Subcutaneous abdominal adipose tissue (tissue), 5 donors: ENCODE measurements around the gene VPS26C.

Experiments
- H3K27ac ChIP-seq: one replicate; pipeline ENCODE4 v1.7.0; 2013; ENCODE audit warnings: low read depth, mild to moderate bottlenecking, inconsistent platforms, low read length, moderate library complexity
- H3K27me3 ChIP-seq, 5 donors: one replicate each; pipeline ENCODE4 v1.7.0; 2013; ENCODE audit warnings: low read length in 5 of 5, inconsistent platforms in 1 of 5; ENCODE audit not compliant: control insufficient read depth in 5 of 5, insufficient read depth in 4 of 5
- H3K36me3 ChIP-seq, 5 donors: one replicate each; pipeline ENCODE4 v1.7.0; 2013; ENCODE audit warnings: low read length in 5 of 5; ENCODE audit not compliant: control insufficient read depth in 5 of 5, insufficient read depth in 5 of 5
- H3K4me1 ChIP-seq, 5 donors: one replicate each; pipeline ENCODE4 v1.7.0; 2013; ENCODE audit warnings: low read length in 5 of 5, mild to moderate bottlenecking in 3 of 5, moderate library complexity in 1 of 5; ENCODE audit not compliant: control insufficient read depth in 5 of 5, insufficient read depth in 5 of 5
- H3K4me3 ChIP-seq, 5 donors: one replicate each; pipeline ENCODE4 v1.7.0; 2013; ENCODE audit warnings: low read length in 5 of 5, low read depth in 1 of 5
- H3K9ac ChIP-seq, 5 donors: one replicate each; pipeline ENCODE4 v1.7.0; 2013; ENCODE audit warnings: low read length in 5 of 5, mild to moderate bottlenecking in 4 of 5, moderate library complexity in 3 of 5
- H3K9me3 ChIP-seq, 5 donors: one replicate each; pipeline ENCODE4 v1.7.0; 2013; ENCODE audit warnings: low read length in 5 of 5; ENCODE audit not compliant: control insufficient read depth in 5 of 5
- donor health status: healthy.
- donor health status: healthy.
- donor health status: healthy.
- donor health status: healthy.
- donor health status: healthy.

The VPS26C gene

GRCh38 chr21:37248298-37248697, 18.8 kb downstream of the VPS26C start:
- H3K4me3 ChIP-seq = no peak overlapping the region
- H3K36me3 ChIP-seq = peaks cover 0 to 2% (median 0%) of the 10 kb centered on the region in 5 donors
- no peak overlapping the region for H3K27ac ChIP-seq
- no peaks in the 10 kb centered on the region for H3K9me3 ChIP-seq
- peaks cover 0 to 8% (median 4%) of the 10 kb centered on the region in 5 donors for H3K4me1 ChIP-seq
- no peaks in the 10 kb centered on the region for H3K27me3 ChIP-seq
- no peak overlapping the region for H3K9ac ChIP-seq

- H3K4me1 ChIP-seq = peaks cover 0 to 8% (median 0%) of the 10 kb centered on the region in 5 donors
- H3K4me3 ChIP-seq = no peak overlapping the region
- H3K9me3 ChIP-seq = no peaks in the 10 kb centered on the region
- peaks cover 0 to 11% (median 5%) of the 10 kb centered on the region in 5 donors for H3K36me3 ChIP-seq
- no peak overlapping the region for H3K27ac ChIP-seq
- no peak overlapping the region for H3K9ac ChIP-seq
- H3K27me3 ChIP-seq = no peaks in the 10 kb centered on the region
Observed at GRCh38 chr21:37245151-37245550, 22.0 kb downstream of the VPS26C start.

- H3K27me3 ChIP-seq = no peaks in the 10 kb centered on the region
- H3K4me1 ChIP-seq = peaks cover 0 to 8% (median 0%) of the 10 kb centered on the region in 5 donors
- H3K9ac ChIP-seq = no peak overlapping the region
- no peaks in the 10 kb centered on the region for H3K9me3 ChIP-seq
- no peak overlapping the region for H3K4me3 ChIP-seq
- H3K27ac ChIP-seq = no peak overlapping the region
- H3K36me3 ChIP-seq = peaks cover 0 to 11% (median 9%) of the 10 kb centered on the region in 5 donors
Observed at GRCh38 chr21:37244501-37245095, 22.5 kb downstream of the VPS26C start.

GRCh38 chr21:37243961-37244360, 23.2 kb downstream of the VPS26C start:
- Histone ChIP-seq H3K9me3 (no peaks in the 10 kb centered on the region), H3K9ac (no peak overlapping the region), H3K36me3 (peaks cover 3 to 17% (median 11%) of the 10 kb centered on the region in 5 donors), H3K27ac (no peak overlapping the region), H3K4me3 (no peak overlapping the region), H3K27me3 (no peaks in the 10 kb centered on the region), H3K4me1 (peaks cover 0 to 8% (median 0%) of the 10 kb centered on the region in 5 donors)

GRCh38 chr21:37241426-37241825, 25.7 kb downstream of the VPS26C start:
- Histone ChIP-seq H3K4me3 (no peak overlapping the region), H3K9me3 (no peaks in the 10 kb centered on the region), H3K9ac (no peak overlapping the region), H3K27me3 (no peaks in the 10 kb centered on the region), H3K27ac (no peak overlapping the region), H3K36me3 (peaks cover 8 to 41% (median 27%) of the 10 kb centered on the region in 5 donors), H3K4me1 (peaks cover 0 to 12% (median 2%) of the 10 kb centered on the region in 5 donors)

GRCh38 chr21:37240978-37241377, 26.2 kb downstream of the VPS26C start:
- no peak overlapping the region for H3K27ac ChIP-seq
- peaks cover 8 to 41% (median 27%) of the 10 kb centered on the region in 5 donors for H3K36me3 ChIP-seq
- H3K27me3 ChIP-seq = no peaks in the 10 kb centered on the region

GRCh38 chr21:37237764-37238163, 29.4 kb downstream of the VPS26C start:
- no peak overlapping the region for H3K9ac ChIP-seq
- no peaks in the 10 kb centered on the region for H3K9me3 ChIP-seq
- no peaks in the 10 kb centered on the region for H3K27me3 ChIP-seq
- no peak overlapping the region for H3K4me3 ChIP-seq
- no peak overlapping the region for H3K27ac ChIP-seq
- H3K36me3 ChIP-seq = peaks cover 8 to 58% (median 42%) of the 10 kb centered on the region in 5 donors
- peaks cover 0 to 9% (median 0%) of the 10 kb centered on the region in 5 donors for H3K4me1 ChIP-seq

More at GRCh38 chr21:37240978-37241377, 26.2 kb downstream of the VPS26C start:
- no peak overlapping the region for H3K9ac ChIP-seq
- no peaks in the 10 kb centered on the region for H3K9me3 ChIP-seq
- H3K4me3 ChIP-seq = no peak overlapping the region
- peaks cover 0 to 12% (median 2%) of the 10 kb centered on the region in 5 donors for H3K4me1 ChIP-seq

- Histone ChIP-seq H3K4me3 (no peak overlapping the region), H3K4me1 (peaks cover 0 to 9% (median 0%) of the 10 kb centered on the region in 5 donors), H3K9ac (no peak overlapping the region), H3K9me3 (no peaks in the 10 kb centered on the region), H3K27ac (no peak overlapping the region), H3K27me3 (no peaks in the 10 kb centered on the region), H3K36me3 (peaks cover 8 to 63% (median 46%) of the 10 kb centered on the region in 5 donors)
Observed at GRCh38 chr21:37237346-37237745, 29.8 kb downstream of the VPS26C start.

GRCh38 chr21:37233551-37234146, 33.5 kb downstream of the VPS26C start:
- Histone ChIP-seq H3K4me3 (no peak overlapping the region), H3K9ac (no peak overlapping the region), H3K9me3 (no peaks in the 10 kb centered on the region), H3K27me3 (no peaks in the 10 kb centered on the region), H3K36me3 (peaks cover 6 to 79% (median 62%) of the 10 kb centered on the region in 5 donors), H3K4me1 (peaks cover 0 to 8% (median 0%) of the 10 kb centered on the region in 5 donors), H3K27ac (no peak overlapping the region)

- no peak overlapping the region for H3K9ac ChIP-seq
Observed at GRCh38 chr21:37232274-37233018, 34.7 kb downstream of the VPS26C start.

More at GRCh38 chr21:37232274-37233018, 34.7 kb downstream of the VPS26C start:
- Histone ChIP-seq H3K27ac (no peak overlapping the region), H3K4me1 (no peaks in the 10 kb centered on the region), H3K36me3 (peaks cover 0 to 79% (median 66%) of the 10 kb centered on the region in 5 donors), H3K27me3 (no peaks in the 10 kb centered on the region), H3K4me3 (no peak overlapping the region), H3K9me3 (no peaks in the 10 kb centered on the region)
